ENCODE results near the gene MAP3K1. TPM values are rescaled to one million over a fixed set of nuclear protein-coding genes. Genes with fewer than 3 reads are reported as not detected.
A peak's percentile ranks its signal among the peaks of the same experiment; 100 is the strongest.

Gene MAP3K1
- total and polyA plus RNA-seq, 2 experiments from 2014 or later = 9.5 to 14.4 TPM

DNA sequence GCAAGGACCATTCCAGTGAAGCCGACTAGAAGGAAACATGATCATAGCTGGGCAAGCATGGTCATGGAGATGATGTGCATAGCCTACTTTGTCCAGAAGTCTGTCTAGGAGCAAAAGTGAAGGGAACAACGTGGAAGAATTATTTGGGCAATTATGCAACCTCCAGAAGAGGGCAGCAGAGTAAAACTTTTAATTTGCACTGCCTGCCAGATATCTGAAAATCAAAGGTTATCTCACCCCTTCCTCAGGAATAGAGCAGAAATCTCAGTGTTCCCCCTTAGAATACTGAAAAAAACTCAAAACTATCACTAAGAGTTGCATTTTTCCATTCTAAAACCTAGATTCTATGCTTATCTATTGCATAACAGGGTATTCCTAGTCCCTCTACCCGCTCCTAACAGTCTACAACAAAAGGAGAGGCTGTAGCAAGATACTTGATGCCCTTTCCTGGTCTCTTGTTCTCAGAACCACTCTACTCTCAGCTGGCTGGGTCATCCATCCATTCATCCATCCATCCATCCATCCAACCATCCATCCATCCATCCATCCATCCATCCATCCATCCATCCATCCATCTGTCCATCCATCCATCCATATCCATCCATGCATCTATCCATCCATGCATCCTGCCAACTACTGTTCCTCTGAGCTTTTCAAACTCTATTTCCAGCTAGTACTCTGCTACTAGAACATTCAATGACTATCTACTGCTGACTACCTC lies 85.7 kb downstream of the MAP3K1 start:
- 0 out of 3 replicates have a peak, but pooled peaks cover 3% of the 10 kb centered on the region for H3K36me3 Mint-ChIP-seq (ENCODE audit: low read depth)
- H3K79me2 ChIP-seq (replicated peaks; ENCODE audit: insufficient read depth) = no peaks in the 10 kb centered on the region
- TF ChIP-seq, protein P1, sequence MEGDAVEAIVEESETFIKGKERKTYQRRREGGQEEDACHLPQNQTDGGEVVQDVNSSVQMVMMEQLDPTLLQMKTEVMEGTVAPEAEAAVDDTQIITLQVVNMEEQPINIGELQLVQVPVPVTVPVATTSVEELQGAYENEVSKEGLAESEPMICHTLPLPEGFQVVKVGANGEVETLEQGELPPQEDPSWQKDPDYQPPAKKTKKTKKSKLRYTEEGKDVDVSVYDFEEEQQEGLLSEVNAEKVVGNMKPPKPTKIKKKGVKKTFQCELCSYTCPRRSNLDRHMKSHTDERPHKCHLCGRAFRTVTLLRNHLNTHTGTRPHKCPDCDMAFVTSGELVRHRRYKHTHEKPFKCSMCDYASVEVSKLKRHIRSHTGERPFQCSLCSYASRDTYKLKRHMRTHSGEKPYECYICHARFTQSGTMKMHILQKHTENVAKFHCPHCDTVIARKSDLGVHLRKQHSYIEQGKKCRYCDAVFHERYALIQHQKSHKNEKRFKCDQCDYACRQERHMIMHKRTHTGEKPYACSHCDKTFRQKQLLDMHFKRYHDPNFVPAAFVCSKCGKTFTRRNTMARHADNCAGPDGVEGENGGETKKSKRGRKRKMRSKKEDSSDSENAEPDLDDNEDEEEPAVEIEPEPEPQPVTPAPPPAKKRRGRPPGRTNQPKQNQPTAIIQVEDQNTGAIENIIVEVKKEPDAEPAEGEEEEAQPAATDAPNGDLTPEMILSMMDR (conservative IDR thresholded peaks at IDR 0.05; ENCODE audit: low read depth in 2 of 2) = peak; percentile 74 to 80
- no peak for TF ChIP-seq CREB1 (CRISPR knock-in tag; IDR thresholded peaks at IDR 0.05; ENCODE audit: low read depth)
- H3F3A ChIP-seq (replicated peaks; ENCODE audit: low read depth) = no peaks in the 10 kb centered on the region
- DNase-seq (ENCODE audit: low spot score) (peak; percentile 63), ATAC-seq (peak; percentile 71)
- H3K9me3 Mint-ChIP-seq = no peaks in the 10 kb centered on the region
- H3K36me3 ChIP-seq (ENCODE audit: insufficient read depth) = no peaks in the 10 kb centered on the region
- H3K27ac Mint-ChIP-seq = no peak overlapping the region
- H2AFZ ChIP-seq = 0 out of 2 replicates have a peak overlapping the region, but pooled peaks have one; percentile 2
- no peaks in the 10 kb centered on the region for H3K27me3 Mint-ChIP-seq (ENCODE audit: insufficient read depth, low read depth, poor library complexity)
- 0 out of 2 replicates have a peak, but pooled peaks cover 3% of the 10 kb centered on the region for H3K9me2 ChIP-seq (ENCODE audit: insufficient read depth)
- H3K4me3 Mint-ChIP-seq = no peak overlapping the region
- H3K4me3 ChIP-seq = no peak overlapping the region
- H3K4me2 ChIP-seq = no peak overlapping the region
- H3K4me1 ChIP-seq (ENCODE audit: insufficient read depth) = no peaks in the 10 kb centered on the region
- H3K27ac ChIP-seq (ENCODE audit: low read depth) = no peak overlapping the region
- no peaks in the 10 kb centered on the region for H3K27me3 ChIP-seq (ENCODE audit: insufficient read depth)
- no peaks in the 10 kb centered on the region for H4K20me1 ChIP-seq (replicated peaks; ENCODE audit: insufficient read depth)
- no peaks in the 10 kb centered on the region for H3K4me1 Mint-ChIP-seq

DNA sequence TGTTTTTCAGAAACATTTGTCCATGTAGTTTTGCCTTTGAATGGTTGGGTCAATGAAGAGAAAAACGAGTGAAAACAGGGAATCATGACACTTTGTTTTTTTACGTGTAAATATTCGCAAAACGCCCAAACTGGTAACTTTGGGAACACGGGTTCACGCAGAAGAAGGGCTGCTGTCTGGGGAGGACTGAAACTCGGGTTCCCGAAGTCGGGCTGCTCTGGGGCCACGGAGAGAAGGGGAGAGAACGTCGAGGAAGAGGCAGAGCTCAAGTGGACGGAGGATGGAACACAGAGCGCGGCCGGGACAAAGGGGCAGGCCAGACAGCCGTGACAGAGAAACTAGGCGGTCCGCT lies 93.6 kb downstream of the MAP3K1 start:
- Histone ChIP-seq H3K27ac (ENCODE audit: low read depth) (peak overlapping the region; percentile 97), H2AFZ (peak overlapping the region; percentile 91), H3K4me1 (ENCODE audit: insufficient read depth) (peaks cover 13% of the 10 kb centered on the region), H3K4me3 (peak overlapping the region; percentile 74), H4K20me1 (replicated peaks; ENCODE audit: insufficient read depth) (no peaks in the 10 kb centered on the region), H3K36me3 (ENCODE audit: insufficient read depth) (no peaks in the 10 kb centered on the region), H3K9me2 (ENCODE audit: insufficient read depth) (0 out of 2 replicates have a peak, but pooled peaks cover 3% of the 10 kb centered on the region), H3K79me2 (replicated peaks; ENCODE audit: insufficient read depth) (peaks cover 7% of the 10 kb centered on the region; the same call in 1 of the 2 replicates), H3K4me2 (peak overlapping the region; percentile 86), H3F3A (replicated peaks; ENCODE audit: low read depth) (no peaks in the 10 kb centered on the region), H3K27me3 (ENCODE audit: insufficient read depth) (no peaks in the 10 kb centered on the region)
- peak overlapping the region; percentile 96 for H3K27ac Mint-ChIP-seq
- TF ChIP-seq, protein P1 (conservative IDR thresholded peaks at IDR 0.05; ENCODE audit: low read depth in 2 of 2) = no peak
- TF ChIP-seq CREB1 (CRISPR knock-in tag; IDR thresholded peaks at IDR 0.05; ENCODE audit: low read depth) (no peak), ZNF114 (CRISPR knock-in tag; IDR thresholded peaks at IDR 0.05) (no peak), STAT1 (IDR thresholded peaks at IDR 0.05; ENCODE audit: unreplicated experiment) (no peak), ZNF331 (CRISPR knock-in tag; IDR thresholded peaks at IDR 0.05; ENCODE audit: low read depth) (no peak), EZH2 (IDR thresholded peaks at IDR 0.05; ENCODE audit: low read depth, unreplicated experiment) (no peak), JUNB (IDR thresholded peaks at IDR 0.05; ENCODE audit: unreplicated experiment) (no peak)
- TF ChIP-seq, protein P2, sequence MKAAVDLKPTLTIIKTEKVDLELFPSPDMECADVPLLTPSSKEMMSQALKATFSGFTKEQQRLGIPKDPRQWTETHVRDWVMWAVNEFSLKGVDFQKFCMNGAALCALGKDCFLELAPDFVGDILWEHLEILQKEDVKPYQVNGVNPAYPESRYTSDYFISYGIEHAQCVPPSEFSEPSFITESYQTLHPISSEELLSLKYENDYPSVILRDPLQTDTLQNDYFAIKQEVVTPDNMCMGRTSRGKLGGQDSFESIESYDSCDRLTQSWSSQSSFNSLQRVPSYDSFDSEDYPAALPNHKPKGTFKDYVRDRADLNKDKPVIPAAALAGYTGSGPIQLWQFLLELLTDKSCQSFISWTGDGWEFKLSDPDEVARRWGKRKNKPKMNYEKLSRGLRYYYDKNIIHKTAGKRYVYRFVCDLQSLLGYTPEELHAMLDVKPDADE (IDR thresholded peaks at IDR 0.05) = no peak
- H3K4me1 Mint-ChIP-seq = peaks cover 20% of the 10 kb centered on the region
- H3K4me3 Mint-ChIP-seq = peak overlapping the region; percentile 85
- peaks cover 1% of the 10 kb centered on the region for H3K27me3 Mint-ChIP-seq (ENCODE audit: insufficient read depth, low read depth, poor library complexity)
- ATAC-seq (peak; percentile 67), DNase-seq (ENCODE audit: low spot score) (no peak)
- no peaks in the 10 kb centered on the region; the same call in 2 of the 3 replicates for H3K9me3 Mint-ChIP-seq
- H3K36me3 Mint-ChIP-seq (ENCODE audit: low read depth) = peaks cover 10% of the 10 kb centered on the region; the same call in 2 of the 3 replicates

All from GM23338 (cell line).